Activated CD4-positive, CD25-positive, alpha-beta regulatory T cell treated with anti-CD3 and anti-CD28 coated beads, Interleukin-2, amount 50 U/mL, for 72 hours (primary cell): ENCODE measurements around the gene PGM2.
"Not testable (repeated sequence)": the region's sequence is repeated elsewhere in the genome, so short reads cannot be mapped to it uniquely, and the experiment has no call there.

ENCODE experiments used
- DNase-seq: peaks from one replicate; pipeline ENCODE4 v3.0.0; 2021

PGM2 gene

DNA sequence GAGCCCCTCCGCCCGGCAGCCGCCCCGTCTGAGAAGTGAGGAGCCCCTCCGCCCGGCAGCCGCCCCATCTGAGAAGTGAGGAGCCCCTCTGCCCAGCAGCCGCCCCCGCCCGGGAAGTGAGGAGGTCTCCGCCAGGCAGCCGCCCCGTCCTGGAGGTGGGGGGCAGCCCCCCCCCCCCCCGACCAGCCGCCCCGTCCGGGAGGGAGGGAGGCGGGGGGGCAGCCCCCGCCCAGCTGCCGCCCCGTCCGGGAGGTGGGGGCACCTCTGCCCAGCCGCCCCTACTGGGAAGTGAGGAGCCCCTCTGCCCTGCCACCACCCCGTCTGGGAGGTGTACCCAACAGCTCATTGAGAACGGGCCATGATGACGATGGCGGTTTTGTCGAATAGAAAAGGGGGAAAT is 6.0 kb upstream of the PGM2 start:
- not testable (repeated sequence) for DNase-seq

DNA sequence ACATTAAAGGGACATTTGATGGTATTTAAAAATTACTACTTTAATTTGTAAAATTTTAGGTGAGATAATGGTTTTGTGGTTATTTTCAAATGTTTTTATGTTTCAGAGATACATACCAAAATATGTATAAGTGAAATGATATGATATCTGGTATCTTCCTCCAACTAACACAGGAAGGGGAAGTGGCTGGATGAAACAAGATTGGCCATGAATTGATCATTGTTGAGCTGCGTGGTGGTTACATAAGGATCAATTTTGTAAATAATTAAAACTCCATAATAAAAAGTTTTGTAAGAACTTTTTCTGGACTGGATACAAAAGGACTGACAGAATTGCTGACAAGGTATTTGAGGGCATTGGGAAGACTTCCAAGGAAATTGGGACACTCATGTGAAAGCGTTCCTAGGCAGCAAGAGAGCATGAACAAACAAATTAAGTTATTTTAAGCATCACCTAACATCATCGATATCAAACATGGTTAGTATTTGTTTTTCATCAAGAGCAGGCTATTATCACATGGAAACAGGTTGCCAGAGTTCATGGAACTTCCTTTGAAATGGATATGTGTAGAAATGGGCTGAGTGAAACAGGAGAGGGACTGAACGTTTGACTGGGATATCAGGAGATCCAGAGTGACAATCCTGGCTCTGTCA is 4.4 kb upstream of the PGM2 start:
- DNase-seq, result no peak

DNA sequence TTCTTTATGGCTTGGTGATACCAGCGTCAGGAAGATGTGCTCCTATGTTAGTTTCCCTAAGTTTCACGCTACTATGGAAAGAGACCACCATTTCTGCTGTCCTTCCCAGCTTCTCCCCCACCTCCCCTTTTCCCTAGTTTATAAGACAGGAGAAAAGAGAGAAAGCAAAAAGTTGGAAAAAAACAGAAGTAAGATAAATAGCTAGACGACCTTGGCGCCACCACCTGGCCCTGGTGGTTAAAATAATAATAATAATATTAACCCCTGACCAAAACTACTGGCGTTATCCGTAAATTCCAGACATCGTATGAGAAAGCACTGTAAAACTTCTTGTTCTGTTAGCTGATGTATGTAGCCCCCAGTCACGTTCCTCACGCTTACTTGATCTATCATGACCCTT is 985 bp upstream of the PGM2 start:
- not testable (repeated sequence) for DNase-seq

DNA sequence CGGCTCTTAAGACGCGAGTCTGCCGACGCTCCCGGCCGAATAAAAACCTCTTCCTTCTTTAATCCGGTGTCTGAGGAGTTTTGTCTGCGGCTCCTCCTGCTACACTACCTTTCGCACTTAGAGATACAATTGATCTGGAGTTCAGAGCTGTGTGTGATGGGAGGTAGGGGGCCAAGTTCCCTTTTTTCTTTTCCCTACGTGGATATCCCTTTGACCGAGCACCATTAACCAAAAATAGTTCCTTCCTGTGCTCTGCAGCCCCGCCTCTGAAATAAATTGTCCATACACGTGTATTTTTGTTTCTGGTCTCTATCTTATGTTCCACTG is 555 bp upstream of the PGM2 start:
- DNase-seq, result no peak

DNA sequence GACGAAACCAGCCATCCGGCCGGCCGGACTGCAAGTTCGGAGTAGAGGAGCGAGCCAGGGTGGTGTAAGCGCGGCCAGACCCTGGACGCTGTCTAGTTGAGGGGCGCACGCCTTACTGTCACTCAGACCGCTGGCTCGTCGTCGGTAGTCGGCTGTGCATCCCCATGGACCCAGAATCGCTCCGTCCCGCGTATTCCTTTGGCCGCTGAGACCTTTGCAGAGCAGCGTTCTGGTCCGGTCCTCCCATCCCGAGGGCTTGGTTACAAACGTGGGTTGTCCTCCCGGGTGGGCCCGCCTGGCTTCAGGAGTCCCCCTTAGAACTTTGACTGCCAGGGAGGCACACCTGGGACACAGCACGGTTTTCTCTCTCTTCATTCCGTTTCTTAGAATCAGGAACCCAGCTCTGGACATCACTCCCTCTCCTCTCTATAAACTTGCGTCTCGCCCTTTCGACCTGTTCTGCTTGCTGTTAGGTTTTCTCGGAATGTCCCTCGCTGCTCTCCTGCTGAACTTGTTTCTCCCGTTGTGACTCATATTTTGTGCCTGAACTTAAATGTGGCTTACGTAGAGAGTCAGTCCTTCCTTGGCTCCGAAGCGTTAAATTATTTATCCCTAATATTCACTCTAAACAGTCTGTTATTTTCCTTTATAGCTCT is 672 bp downstream of the PGM2 start:
- no peak for DNase-seq

DNA sequence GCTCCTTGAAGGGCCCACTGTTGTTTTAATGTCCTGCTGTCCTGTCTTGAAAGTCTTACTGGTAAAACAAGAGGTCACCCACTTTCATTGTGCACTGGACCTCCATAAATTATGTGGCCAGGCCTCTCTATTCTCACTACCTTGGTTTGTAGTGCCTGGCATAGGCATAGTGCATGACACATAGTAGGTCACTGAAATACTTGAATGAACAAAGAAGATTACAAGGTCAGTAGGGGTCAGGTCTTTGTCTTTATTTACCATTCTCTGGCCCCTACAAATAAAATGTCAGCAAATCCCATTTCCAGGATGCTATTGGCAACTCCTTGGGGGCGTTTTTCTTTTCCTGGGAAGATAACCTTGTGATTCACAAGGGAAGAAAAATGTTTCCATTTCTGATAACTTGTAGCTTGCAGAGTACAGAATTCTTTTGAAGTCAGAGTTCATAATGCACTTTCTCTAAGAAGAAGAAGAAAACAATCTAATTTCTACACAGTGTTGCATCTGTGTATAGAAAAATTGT is 1.4 kb downstream of the PGM2 start:
- DNase-seq, result no peak

DNA sequence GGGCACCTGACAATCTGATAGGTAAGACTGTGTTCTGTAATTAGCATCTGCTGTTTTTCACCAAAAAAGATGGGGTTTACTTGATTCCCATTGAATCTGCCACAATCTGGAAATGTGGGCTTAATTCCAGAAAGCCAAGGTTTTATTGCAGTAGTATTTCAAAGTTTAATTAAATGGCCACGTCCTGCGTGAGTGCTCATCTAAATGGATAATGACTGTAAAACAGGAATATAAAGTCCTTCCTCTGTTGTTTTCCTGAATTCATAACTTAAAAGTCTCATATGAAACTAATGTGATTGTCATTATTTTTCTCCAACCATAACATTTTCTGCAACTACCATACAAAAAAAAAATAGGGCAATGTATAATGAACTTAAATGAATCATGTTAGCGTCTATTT is 2.4 kb downstream of the PGM2 start:
- no peak for DNase-seq

DNA sequence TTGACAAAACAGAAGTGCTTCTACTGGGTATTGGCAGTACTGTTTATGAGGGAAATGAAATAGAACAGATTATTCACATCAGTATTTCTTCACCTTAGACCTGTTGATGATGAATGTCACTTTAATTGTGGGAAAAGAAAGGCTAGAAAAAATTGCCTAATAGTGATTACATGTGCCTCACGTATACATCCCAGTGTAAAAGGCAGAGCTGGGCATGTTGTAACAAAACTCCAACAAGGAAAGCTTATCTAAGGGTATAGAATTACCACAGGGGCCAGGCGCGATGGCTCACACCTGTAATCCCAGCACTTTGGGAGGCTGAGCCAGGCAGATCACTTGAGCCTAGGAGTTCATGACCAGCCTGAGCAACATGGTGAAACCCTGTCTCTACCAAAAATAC is 4.2 kb downstream of the PGM2 start:
- DNase-seq, result no peak

DNA sequence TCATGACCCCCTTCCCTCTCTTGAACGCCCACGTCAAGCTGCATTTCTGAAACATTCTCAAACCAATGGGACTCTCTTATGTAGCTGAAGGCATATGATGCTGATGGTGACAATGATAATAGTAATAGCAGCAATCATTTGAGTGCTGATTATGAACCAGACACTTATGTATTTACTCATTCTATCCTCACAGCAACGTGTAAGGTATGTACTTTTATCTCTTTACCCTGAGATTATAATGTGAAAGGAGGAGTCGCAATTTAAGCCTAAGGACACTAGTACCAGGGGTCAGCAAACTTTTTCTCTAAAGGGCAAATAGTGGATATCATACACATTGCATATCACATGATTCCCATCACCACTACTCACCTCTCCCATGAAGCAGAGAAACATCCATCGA is 8.5 kb downstream of the PGM2 start:
- no peak for DNase-seq

DNA sequence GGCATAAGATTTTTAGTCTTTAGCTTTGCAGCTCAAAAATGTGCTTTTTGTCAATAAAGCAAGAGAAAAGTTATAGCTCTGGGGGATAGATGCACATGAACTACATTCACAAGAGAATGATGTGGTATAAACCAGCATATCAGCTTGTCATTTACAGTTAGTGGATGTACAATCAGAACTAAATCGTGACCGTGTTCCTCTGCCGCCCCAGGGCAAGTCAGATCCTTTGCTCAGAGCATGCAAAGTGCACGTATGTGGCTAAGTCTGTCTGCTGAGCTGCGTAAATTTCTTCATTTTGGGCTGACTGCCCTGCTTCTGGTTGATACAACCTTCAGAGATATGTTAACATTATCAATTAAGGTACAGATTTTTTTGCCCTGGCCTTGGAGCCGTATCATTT is 9.3 kb downstream of the PGM2 start:
- no peak for DNase-seq

DNA sequence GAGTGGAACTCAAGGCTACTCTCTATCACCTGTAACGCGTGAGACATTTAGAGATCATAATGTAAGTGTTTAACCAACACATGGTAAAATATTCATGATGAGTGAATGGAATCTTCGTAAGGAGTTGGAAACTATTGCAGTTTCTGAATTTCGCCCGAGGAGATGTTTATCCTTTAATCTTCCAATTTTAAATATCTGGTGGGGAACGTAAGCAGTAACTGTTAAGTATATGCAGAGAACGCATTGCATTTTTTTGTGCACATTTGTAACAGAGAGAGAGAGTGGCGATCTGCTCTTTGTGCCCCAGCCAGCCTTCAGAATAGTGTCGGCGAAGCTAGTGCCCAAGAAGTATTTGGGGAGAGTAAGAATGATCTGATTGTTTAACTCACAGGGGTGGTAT is 9.8 kb downstream of the PGM2 start:
- DNase-seq, result no peak

DNA sequence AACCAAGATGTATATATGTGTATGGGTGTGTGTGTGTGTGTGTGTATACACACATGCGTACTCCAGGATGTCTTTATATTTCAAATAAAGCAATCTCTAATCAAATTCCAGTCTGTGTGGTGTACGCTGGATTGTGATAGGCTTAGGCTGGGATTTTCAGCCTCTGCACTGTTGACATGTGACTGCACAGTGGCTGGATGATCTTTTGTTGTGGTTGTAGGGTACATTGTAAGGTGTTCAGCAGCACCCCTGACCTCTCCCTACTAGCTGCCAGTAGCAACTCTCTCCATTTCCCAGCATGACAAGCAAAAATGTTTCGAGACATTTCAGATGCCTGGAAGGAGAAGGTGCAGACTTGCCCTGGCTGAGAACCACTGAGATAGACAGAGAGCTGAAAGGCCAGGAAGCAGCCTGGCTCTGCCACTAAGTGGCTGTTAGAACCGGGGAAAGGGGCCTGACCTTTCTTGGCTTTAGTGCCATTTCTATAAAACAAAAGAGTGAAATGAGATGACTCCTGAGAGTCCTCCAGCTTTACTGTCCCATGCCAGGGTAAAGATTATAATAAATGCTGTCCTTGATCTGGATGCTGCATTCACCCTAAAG is 10.5 kb downstream of the PGM2 start:
- DNase-seq, result no peak

DNA sequence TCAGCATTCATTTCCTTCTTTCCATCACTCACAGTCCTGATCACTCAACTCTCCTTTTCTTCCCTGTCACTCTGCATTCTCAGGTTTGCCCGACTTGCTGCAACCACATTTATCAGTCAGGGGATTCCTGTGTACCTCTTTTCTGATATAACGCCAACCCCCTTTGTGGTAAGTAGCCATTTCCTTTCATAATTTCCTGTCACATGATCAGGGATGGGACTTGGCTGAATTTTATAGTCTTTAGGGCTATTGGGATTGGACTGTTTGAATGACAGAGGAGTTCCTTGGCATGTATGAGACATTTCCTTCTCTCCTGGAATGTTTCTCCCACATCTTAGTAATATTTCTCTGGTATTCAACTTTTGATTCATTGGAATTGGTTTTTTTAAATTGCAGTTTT is 11.0 kb downstream of the PGM2 start:
- no peak for DNase-seq

DNA sequence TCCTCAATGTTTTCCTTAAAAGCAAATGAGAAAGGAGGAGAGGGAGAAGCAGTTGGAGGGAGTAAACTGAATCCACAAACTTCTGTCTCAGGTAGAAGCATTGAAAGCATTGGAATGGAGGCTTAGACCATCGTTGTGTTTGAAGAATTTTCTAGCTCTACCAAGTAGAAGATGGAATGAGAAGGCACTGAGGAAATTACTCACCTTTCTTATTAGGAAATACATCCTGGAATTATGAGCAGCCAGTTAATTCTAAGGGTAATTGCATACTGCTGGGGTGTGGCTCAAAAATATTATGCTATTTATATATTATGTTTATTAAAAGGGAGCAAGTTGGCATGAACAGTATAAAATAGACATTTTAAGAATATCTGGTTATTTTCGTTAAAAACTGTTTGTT is 12.9 kb downstream of the PGM2 start:
- DNase-seq, result no peak

DNA sequence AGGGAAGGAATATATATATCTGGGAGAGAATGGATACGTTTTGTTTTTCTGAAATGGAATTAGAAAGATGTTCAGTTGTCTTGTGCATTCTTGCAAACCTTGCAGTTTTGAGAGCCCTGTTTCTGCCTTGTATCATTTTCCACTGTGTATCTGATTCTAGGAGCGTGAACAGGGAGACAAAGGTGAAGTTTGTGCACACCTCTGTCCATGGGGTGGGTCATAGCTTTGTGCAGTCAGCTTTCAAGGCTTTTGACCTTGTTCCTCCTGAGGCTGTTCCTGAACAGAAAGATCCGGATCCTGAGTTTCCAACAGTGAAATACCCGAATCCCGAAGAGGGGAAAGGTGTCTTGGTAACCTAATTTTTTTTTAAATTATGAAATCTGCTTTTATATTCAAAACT is 17.7 kb downstream of the PGM2 start:
- DNase-seq, result no peak

DNA sequence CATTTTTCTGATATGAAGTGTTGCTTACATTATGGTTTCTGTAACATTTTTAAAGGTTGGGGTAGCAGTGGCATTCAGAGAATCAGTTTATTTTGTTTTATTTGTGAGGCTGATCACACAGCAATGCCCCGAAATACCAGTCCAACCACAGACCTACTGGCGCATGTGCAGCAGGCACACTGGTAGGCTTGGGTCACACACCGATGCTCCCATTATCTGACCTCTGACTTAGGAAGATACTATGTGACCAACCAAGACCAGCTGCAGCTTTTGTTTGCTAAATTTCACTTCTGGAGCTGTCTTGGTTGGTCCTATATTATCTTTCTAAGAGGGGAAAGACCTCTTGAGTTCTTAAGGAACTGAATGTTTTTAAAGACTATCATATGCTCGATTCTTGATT is 18.7 kb downstream of the PGM2 start:
- no peak for DNase-seq

DNA sequence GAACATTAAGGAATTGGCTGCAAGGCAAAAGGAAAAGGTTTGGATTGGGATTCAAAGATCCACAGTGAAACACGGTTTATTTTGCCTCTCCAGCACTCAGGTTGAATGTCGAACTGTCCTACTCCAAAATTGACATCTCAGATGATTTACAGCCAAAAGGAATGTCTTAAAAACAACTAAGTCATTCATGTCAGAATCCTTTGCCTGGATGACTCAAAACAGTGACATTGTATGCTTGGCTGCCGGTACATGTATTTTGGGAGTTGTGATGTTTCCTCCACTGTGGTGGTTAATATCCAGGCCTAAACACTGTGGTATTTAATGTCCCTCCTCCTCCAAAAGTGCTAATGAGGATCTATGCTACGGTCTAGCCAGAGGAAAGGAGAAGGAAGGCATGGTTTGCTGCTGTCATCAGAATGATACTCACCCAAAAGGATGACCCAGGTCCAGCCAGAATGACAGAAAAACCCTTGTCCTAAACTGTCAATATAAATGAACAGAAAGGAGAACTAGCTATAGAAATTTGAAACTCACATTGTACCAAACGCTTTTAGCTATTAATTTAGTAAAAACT is 20.9 kb downstream of the PGM2 start:
- DNase-seq, result no peak

DNA sequence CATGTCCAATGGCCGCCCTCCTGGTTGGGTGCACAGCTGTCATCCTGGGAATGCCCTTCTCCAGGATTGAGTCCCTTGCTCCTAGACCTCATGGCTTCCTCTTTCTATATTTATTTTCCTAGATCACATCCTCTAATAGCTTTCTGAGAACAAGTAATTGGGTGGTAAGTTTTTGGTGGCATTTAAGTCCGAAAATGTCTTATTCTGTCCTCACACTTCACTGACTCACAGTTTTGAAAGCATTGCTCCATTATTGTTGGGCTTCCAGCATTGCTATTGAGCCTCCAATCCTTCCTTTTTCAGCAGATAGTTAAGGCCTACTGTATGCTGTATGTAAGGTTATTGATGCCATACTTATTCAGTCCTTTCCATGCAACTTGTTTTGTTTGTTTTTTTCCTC is 25.9 kb downstream of the PGM2 start:
- no peak for DNase-seq

DNA sequence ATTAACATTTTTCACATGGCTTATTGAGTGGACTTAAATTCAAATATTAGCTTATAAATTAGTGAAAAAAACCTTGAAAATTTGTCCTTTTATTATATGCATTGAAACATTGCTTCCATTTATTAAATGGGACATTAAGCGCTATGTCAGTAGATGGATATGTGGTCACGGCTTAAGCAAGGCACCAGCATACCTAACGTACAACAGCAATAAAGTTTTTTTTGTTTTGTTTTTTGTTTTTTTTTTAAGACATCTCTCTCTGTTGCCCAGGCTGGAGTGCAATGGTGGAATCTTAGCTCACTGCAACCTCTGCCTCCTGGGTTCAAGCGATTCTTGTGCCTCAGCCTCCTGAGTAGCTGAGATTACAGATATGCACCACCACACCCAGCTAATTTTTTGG is 31.6 kb downstream of the PGM2 start:
- no peak for DNase-seq

DNA sequence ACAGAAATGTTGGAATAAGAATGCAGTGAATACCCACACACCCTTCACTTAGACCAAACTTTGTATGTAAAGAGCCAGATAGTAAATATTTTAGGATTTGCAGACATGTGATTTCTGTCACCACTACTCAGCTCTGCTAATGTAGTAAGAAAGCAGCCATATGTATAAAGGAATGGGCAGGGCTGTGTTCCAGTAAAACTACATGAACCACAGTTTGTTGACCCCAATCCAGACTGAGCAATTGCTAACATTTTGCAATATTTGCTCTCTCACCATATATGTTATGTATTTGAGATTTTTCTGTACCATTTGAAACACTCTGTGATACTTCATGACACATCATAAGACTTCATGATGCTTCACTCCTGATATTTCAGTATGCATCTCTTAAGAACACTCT is 32.4 kb downstream of the PGM2 start:
- no peak for DNase-seq

DNA sequence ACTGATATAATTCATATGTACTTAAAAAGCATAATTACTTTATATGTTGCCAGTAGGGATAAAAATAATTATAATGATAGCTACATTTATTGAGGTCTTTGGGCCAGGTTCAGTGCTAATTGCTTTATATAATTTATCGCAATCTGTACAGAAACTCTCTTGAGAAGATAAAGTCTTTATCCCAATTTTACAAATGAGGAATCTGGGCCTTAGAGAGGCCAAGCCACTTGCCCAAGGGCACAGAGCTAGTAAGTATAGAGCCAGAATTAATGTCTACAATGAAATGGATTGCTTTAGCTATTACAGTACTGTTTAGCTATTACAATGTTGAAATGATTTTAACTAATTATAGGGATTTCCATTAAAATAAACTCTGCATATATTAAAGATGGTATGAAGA is 33.8 kb downstream of the PGM2 start:
- no peak for DNase-seq

DNA sequence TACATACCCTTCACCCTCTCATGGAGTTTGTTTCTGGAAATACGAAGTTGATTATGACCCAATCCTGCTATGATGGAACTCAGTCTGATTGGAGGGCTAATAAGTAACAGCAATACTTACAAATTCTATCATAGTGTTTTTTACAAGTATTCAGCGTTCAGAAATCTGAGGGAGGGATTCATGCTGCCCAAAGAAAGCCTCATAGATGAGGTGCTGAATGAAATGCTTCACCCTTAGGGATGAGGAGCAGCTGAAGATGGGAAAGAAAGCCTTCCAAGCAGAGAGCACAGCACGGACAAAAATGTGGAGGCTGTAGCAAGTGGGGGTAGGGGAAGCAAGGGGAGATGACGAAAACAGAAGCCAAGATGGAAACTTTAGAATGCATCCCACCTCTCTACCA is 36.5 kb downstream of the PGM2 start:
- DNase-seq, result no peak

DNA sequence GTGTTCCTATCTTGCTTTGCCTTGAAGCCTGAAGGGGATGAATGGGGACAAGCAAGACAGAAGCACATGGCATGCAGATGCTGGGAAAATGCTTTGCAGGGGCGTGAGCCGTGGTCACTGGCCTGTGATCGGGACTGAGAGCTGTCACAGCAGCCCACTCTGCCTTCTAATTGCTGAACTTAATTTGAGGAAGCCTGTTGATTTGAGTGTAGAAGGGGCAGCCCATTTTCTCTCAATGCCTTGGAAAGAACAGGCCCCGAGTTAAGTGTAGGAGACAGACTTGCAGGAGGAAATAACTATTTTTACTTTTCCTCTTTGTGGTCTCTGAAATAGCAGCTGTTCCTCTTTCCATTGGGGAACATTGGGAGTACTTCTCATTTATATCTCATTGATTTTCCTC is 38.3 kb downstream of the PGM2 start:
- no peak for DNase-seq

DNA sequence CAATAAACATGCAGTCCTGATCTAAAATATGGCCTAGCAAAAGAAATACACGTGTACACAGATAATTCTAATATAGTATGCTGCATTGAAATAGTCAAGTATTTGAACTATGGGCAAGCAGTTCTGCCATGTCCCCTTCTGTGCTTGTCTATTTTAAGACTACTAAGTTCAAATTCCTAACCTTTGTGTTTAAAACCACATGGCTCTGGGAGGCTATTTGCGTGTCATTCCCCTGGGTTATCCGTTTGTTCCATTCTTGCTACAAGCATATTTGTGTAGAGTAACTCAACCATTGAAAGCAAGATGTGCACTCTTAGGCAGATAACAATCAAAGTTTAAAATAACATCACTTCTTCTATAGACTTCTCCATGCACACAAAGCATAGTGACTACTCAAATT is 39.0 kb downstream of the PGM2 start:
- no peak for DNase-seq
